Caco-2 (cell line): ENCODE results near the gene ROGDI. TPM values are rescaled to one million over a fixed set of nuclear protein-coding genes. Genes with fewer than 3 reads are reported as not detected.
"Not testable (repeated sequence)": the region's sequence is repeated elsewhere in the genome, so short reads cannot be mapped to it uniquely, and the experiment has no call there.

ENCODE experiments used
- BruUV-seq: library from RNA; stranded (reverse); fragments of 400-500 nt; replicated peaks from 2 replicates; lab custom pipeline; 2021; lab: Mats Ljungman, UMichigan
- CTCF ChIA-PET: fragments of 300-600 bp; sonication (Branson Sonifier 250); formaldehyde crosslinking; loops from one replicate; lab custom pipeline; 2022; ENCODE audit warnings: antibody characterized with exemption; lab: Charles Lee
- POLR2A ChIA-PET: fragments of 300-600 bp; sonication (Branson Sonifier 250); formaldehyde crosslinking; loops from one replicate; lab custom pipeline; 2022; ENCODE audit warnings: antibody characterized with exemption; lab: Charles Lee
- DNase-seq, 2 experiments: peaks; one replicate each; pipeline versions ENCODE4 v3.0.0 to v3.0.0-alpha.2; 2020 to 2022
- H3K27me3 ChIP-seq: replicated peaks from 2 replicates; pipeline ENCODE4 v1.6.0; 2011; ENCODE audit warnings: low read length; ENCODE audit not compliant: control insufficient read depth, insufficient read depth
- H3K36me3 ChIP-seq: 2 replicates; pipeline ENCODE4 v1.5.1; 2011; ENCODE audit warnings: low read length; ENCODE audit not compliant: control insufficient read depth, insufficient read depth
- H3K4me1 ChIP-seq: fragments of 250-450 bp; sonication (Bioruptor Pico); 2 replicates; pipeline ENCODE4 v1.5.1; 2020; ENCODE audit warnings: mild to moderate bottlenecking
- H3K4me3 ChIP-seq: 2 replicates; pipeline ENCODE4 v1.5.1; 2011; ENCODE audit warnings: low read depth, mild to moderate bottlenecking, control low read depth, low read length
- H3K9me3 ChIP-seq: fragments of 250-450 bp; sonication (Bioruptor Pico); 2 replicates; pipeline ENCODE4 v1.5.1; 2020; ENCODE audit warnings: mild to moderate bottlenecking, moderate library complexity
- H3K27ac Mint-ChIP-seq: one replicate; pipeline ENCODE4 v1.8.0; 2022; ENCODE audit warnings: mixed read lengths; ENCODE audit not compliant: unreplicated experiment
- H3K27me3 Mint-ChIP-seq: one replicate; pipeline ENCODE4 v1.8.0; 2022; ENCODE audit warnings: mixed read lengths; ENCODE audit not compliant: insufficient read depth, unreplicated experiment
- H3K36me3 Mint-ChIP-seq: one replicate; pipeline ENCODE4 v1.8.0; 2022; ENCODE audit warnings: mild to moderate bottlenecking, mixed read lengths; ENCODE audit not compliant: insufficient read depth, unreplicated experiment
- H3K4me1 Mint-ChIP-seq: one replicate; pipeline ENCODE4 v1.8.0; 2022; ENCODE audit warnings: low read depth, mixed read lengths; ENCODE audit not compliant: unreplicated experiment
- H3K4me3 Mint-ChIP-seq: one replicate; pipeline ENCODE4 v1.8.0; 2022; ENCODE audit warnings: mild to moderate bottlenecking, moderate library complexity, mixed read lengths; ENCODE audit not compliant: unreplicated experiment
- H3K9me3 Mint-ChIP-seq: one replicate; pipeline ENCODE4 v1.8.0; 2022; ENCODE audit warnings: mixed read lengths; ENCODE audit not compliant: unreplicated experiment
- intact Hi-C: fragments of 100-400 bp; cut with micrococcal nuclease; formaldehyde crosslinking; loops from one replicate; pipeline ENCODE4 v1.10.0; 2022; ENCODE audit not compliant: unreplicated experiment
- total RNA-seq: library from RNA; stranded (reverse); gene quantifications from 2 replicates; pipeline ENCODE4 v1.2.3, GENCODE V29; 2022
- TF ChIP-seq, protein P1 (sequence below), 2 experiments: fragments of 200-600 bp in 1 of 2; IDR thresholded peaks; 1 replicate in 1 of 2; 2 replicates in 1 of 2; pipeline versions ENCODE4 v1.5.1 to v1.8.0; 2011 to 2022; ENCODE audit warnings: antibody characterized with exemption in 1 of 2, control low read depth in 1 of 2, inconsistent platforms in 1 of 2, low read depth in 1 of 2, low read length in 1 of 2, mild to moderate bottlenecking in 1 of 2, moderate library complexity in 1 of 2; ENCODE audit not compliant: insufficient read depth in 1 of 2, severe bottlenecking in 1 of 2, unreplicated experiment in 1 of 2

The ROGDI gene
- total RNA-seq, 1 experiment from 2014 or later, result 18.2 TPM

- Histone ChIP-seq H3K9me3 (no peaks in the 10 kb centered on the region), H3K4me3 (no peak overlapping the region), H3K27me3 (no peaks in the 10 kb centered on the region), H3K4me1 (peaks cover 35% of the 10 kb centered on the region), H3K36me3 (no peaks in the 10 kb centered on the region)
- H3K4me3 Mint-ChIP-seq, result no peak overlapping the region
- H3K27ac Mint-ChIP-seq, result no peak overlapping the region
- no peak for DNase-seq
- intact Hi-C loops, result no loop called here
- CTCF ChIA-PET, result no interaction called here
- BruUV-seq, result no TSS peak
- H3K4me1 Mint-ChIP-seq, result peaks cover 12% of the 10 kb centered on the region
- H3K36me3 Mint-ChIP-seq, result peaks cover 8% of the 10 kb centered on the region
- H3K27me3 Mint-ChIP-seq, result no peaks in the 10 kb centered on the region
- H3K9me3 Mint-ChIP-seq, result no peaks in the 10 kb centered on the region
- POLR2A ChIA-PET, result no interaction called here
- TF ChIP-seq, protein P1, sequence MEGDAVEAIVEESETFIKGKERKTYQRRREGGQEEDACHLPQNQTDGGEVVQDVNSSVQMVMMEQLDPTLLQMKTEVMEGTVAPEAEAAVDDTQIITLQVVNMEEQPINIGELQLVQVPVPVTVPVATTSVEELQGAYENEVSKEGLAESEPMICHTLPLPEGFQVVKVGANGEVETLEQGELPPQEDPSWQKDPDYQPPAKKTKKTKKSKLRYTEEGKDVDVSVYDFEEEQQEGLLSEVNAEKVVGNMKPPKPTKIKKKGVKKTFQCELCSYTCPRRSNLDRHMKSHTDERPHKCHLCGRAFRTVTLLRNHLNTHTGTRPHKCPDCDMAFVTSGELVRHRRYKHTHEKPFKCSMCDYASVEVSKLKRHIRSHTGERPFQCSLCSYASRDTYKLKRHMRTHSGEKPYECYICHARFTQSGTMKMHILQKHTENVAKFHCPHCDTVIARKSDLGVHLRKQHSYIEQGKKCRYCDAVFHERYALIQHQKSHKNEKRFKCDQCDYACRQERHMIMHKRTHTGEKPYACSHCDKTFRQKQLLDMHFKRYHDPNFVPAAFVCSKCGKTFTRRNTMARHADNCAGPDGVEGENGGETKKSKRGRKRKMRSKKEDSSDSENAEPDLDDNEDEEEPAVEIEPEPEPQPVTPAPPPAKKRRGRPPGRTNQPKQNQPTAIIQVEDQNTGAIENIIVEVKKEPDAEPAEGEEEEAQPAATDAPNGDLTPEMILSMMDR (IDR thresholded peaks at IDR 0.05; ENCODE audit: insufficient read depth in 1 of 2, low read depth in 1 of 2, low read length in 1 of 2, severe bottlenecking in 1 of 2, unreplicated experiment in 1 of 2), result no peak
Observed at GRCh38 chr16:4787068-4787467, 15.4 kb downstream of the ROGDI start.

- peaks cover 4% of the 10 kb centered on the region for H3K36me3 Mint-ChIP-seq
- BruUV-seq, result no TSS peak
- intact Hi-C loops, result no loop called here
- H3K4me3 ChIP-seq, result no peak overlapping the region
- no peaks in the 10 kb centered on the region for H3K36me3 ChIP-seq
- no peak for DNase-seq
- TF ChIP-seq, protein P1 (IDR thresholded peaks at IDR 0.05; ENCODE audit: insufficient read depth in 1 of 2, low read depth in 1 of 2, low read length in 1 of 2, severe bottlenecking in 1 of 2, unreplicated experiment in 1 of 2), result no peak
- H3K4me1 Mint-ChIP-seq, result peaks cover 12% of the 10 kb centered on the region
- ChIA-PET CTCF (interaction anchor here (0.6 kb wide), 1 partner anchor 231 kb away, joined by 3 read pairs; no protein-coding TSS in a partner anchor), POLR2A (no interaction called here)
- no peaks in the 10 kb centered on the region for H3K27me3 ChIP-seq
- H3K27ac Mint-ChIP-seq, result no peak overlapping the region
- no peaks in the 10 kb centered on the region for H3K9me3 Mint-ChIP-seq
- no peaks in the 10 kb centered on the region for H3K27me3 Mint-ChIP-seq
- no peak overlapping the region for H3K4me3 Mint-ChIP-seq
- no peaks in the 10 kb centered on the region for H3K9me3 ChIP-seq
- H3K4me1 ChIP-seq, result peaks cover 35% of the 10 kb centered on the region
Observed at GRCh38 chr16:4785758-4786433, 16.5 kb downstream of the ROGDI start.

GRCh38 chr16:4784444-4784987, 17.9 kb downstream of the ROGDI start:
- H3K4me3 ChIP-seq, CTCF ChIA-PET, H3K36me3 Mint-ChIP-seq, DNase-seq, H3K9me3 Mint-ChIP-seq, H3K36me3 ChIP-seq, POLR2A ChIA-PET, H3K27me3 Mint-ChIP-seq, H3K27ac Mint-ChIP-seq, intact Hi-C loops, H3K9me3 ChIP-seq, H3K4me3 Mint-ChIP-seq, H3K27me3 ChIP-seq, BruUV-seq: not testable (repeated sequence)
- peaks cover 12% of the 10 kb centered on the region for H3K4me1 Mint-ChIP-seq
- H3K4me1 ChIP-seq, result peaks cover 26% of the 10 kb centered on the region
